ENCODE data around the gene ADARB2.

ADARB2 gene

GRCh38 chr10:1477578-1477977 lies 259.7 kb downstream of the ADARB2 start:
- Histone ChIP-seq H3K4me1 (peaks cover 63% of the 10 kb centered on the region), H3K9ac (no peak overlapping the region), H3K27me3 (no peaks in the 10 kb centered on the region), H3K9me3 (peaks cover 40% of the 10 kb centered on the region), H3K27ac (no peak overlapping the region), H3K36me3 (peaks cover 13% of the 10 kb centered on the region), H4K20me1 (no peaks in the 10 kb centered on the region; the same call in 1 of the 2 replicates), H3K4me3 (no peak overlapping the region), H3K4me2 (0 out of 2 replicates have a peak overlapping the region, but pooled peaks have one; percentile 8)
- no peak for TF ChIP-seq Cebpa-rat (IDR thresholded peaks at IDR 0.05)

- H3K9me3 ChIP-seq: peaks cover 40% of the 10 kb centered on the region
- peak overlapping the region; percentile 67 for H3K4me2 ChIP-seq
- no peak overlapping the region for H3K9ac ChIP-seq
- H3K4me3 ChIP-seq: no peak overlapping the region
- H3K27ac ChIP-seq: no peak overlapping the region
- H4K20me1 ChIP-seq: no peaks in the 10 kb centered on the region; the same call in 1 of the 2 replicates
- TF ChIP-seq Cebpa-rat (IDR thresholded peaks at IDR 0.05): no peak
- H3K36me3 ChIP-seq: peaks cover 13% of the 10 kb centered on the region
- peaks cover 51% of the 10 kb centered on the region for H3K4me1 ChIP-seq
- H3K27me3 ChIP-seq: no peaks in the 10 kb centered on the region
Measured at GRCh38 chr10:1476455-1476803, 260.9 kb downstream of the ADARB2 start.

- H3K9me3 ChIP-seq: peaks cover 38% of the 10 kb centered on the region
- TF ChIP-seq Cebpa-rat (IDR thresholded peaks at IDR 0.05): no peak
- peak overlapping the region; percentile 55; the same call in 1 of the 2 replicates for H3K27ac ChIP-seq
- no peaks in the 10 kb centered on the region for H3K27me3 ChIP-seq
- H3K9ac ChIP-seq: no peak overlapping the region
- H3K4me2 ChIP-seq: peak overlapping the region; percentile 67
- H3K36me3 ChIP-seq: peaks cover 13% of the 10 kb centered on the region
- peaks cover 46% of the 10 kb centered on the region for H3K4me1 ChIP-seq
- H3K4me3 ChIP-seq: no peak overlapping the region
- no peaks in the 10 kb centered on the region; the same call in 1 of the 2 replicates for H4K20me1 ChIP-seq
Measured at GRCh38 chr10:1475771-1476454, 261.4 kb downstream of the ADARB2 start.

- Histone ChIP-seq H3K4me1 (peaks cover 46% of the 10 kb centered on the region), H3K4me3 (no peak overlapping the region), H4K20me1 (no peaks in the 10 kb centered on the region; the same call in 1 of the 2 replicates), H3K9me3 (peaks cover 32% of the 10 kb centered on the region), H3K4me2 (peak overlapping the region; percentile 67), H3K27me3 (no peaks in the 10 kb centered on the region), H3K27ac (peak overlapping the region; percentile 22; the same call in 1 of the 2 replicates), H3K36me3 (peaks cover 13% of the 10 kb centered on the region), H3K9ac (0 out of 2 replicates have a peak overlapping the region, but pooled peaks have one; percentile 35)
- TF ChIP-seq Cebpa-rat (IDR thresholded peaks at IDR 0.05): no peak
Measured at GRCh38 chr10:1475098-1475591, 262.2 kb downstream of the ADARB2 start.

- no peak overlapping the region for H3K9ac ChIP-seq
- no peaks in the 10 kb centered on the region; the same call in 1 of the 2 replicates for H4K20me1 ChIP-seq
- H3K27ac ChIP-seq: peak overlapping the region; percentile 22; the same call in 1 of the 2 replicates
- H3K36me3 ChIP-seq: peaks cover 12% of the 10 kb centered on the region
- H3K4me3 ChIP-seq: no peak overlapping the region
- TF ChIP-seq Cebpa-rat (IDR thresholded peaks at IDR 0.05): no peak
- no peaks in the 10 kb centered on the region for H3K27me3 ChIP-seq
- H3K9me3 ChIP-seq: peaks cover 28% of the 10 kb centered on the region
- peaks cover 51% of the 10 kb centered on the region for H3K4me1 ChIP-seq
- H3K4me2 ChIP-seq: peak overlapping the region; percentile 67
Measured at GRCh38 chr10:1474376-1475097, 262.8 kb downstream of the ADARB2 start.

- Histone ChIP-seq H3K36me3 (peaks cover 6% of the 10 kb centered on the region; the same call in 1 of the 2 replicates), H3K27ac (no peak overlapping the region), H3K9ac (no peak overlapping the region), H3K4me1 (peaks cover 56% of the 10 kb centered on the region), H4K20me1 (no peaks in the 10 kb centered on the region; the same call in 1 of the 2 replicates), H3K27me3 (no peaks in the 10 kb centered on the region), H3K4me2 (no peak overlapping the region), H3K4me3 (no peak overlapping the region), H3K9me3 (peaks cover 22% of the 10 kb centered on the region)
- no peak for TF ChIP-seq Cebpa-rat (IDR thresholded peaks at IDR 0.05)
Measured at GRCh38 chr10:1473874-1474273, 263.5 kb downstream of the ADARB2 start.

- no peaks in the 10 kb centered on the region; the same call in 1 of the 2 replicates for H4K20me1 ChIP-seq
- H3K4me2 ChIP-seq: no peak overlapping the region
- peaks cover 7% of the 10 kb centered on the region for H3K9me3 ChIP-seq
- H3K4me3 ChIP-seq: no peak overlapping the region
- no peak overlapping the region for H3K9ac ChIP-seq
- H3K27me3 ChIP-seq: no peaks in the 10 kb centered on the region
- H3K27ac ChIP-seq: no peak overlapping the region
- no peak for TF ChIP-seq Cebpa-rat (IDR thresholded peaks at IDR 0.05)
- H3K4me1 ChIP-seq: peaks cover 64% of the 10 kb centered on the region
- no peaks in the 10 kb centered on the region for H3K36me3 ChIP-seq
Measured at GRCh38 chr10:1472178-1472958, 265.0 kb downstream of the ADARB2 start.

- Histone ChIP-seq H3K9me3 (no peaks in the 10 kb centered on the region), H3K4me2 (peak overlapping the region; percentile 18; the same call in 1 of the 2 replicates), H3K4me1 (peaks cover 68% of the 10 kb centered on the region), H3K27me3 (no peaks in the 10 kb centered on the region), H3K9ac (no peak overlapping the region), H3K27ac (no peak overlapping the region), H3K36me3 (no peaks in the 10 kb centered on the region), H4K20me1 (no peaks in the 10 kb centered on the region; the same call in 1 of the 2 replicates), H3K4me3 (no peak overlapping the region)
- no peak for TF ChIP-seq Cebpa-rat (IDR thresholded peaks at IDR 0.05)
Measured at GRCh38 chr10:1468811-1469210, 268.5 kb downstream of the ADARB2 start.

GRCh38 chr10:1467334-1468076 lies 269.8 kb downstream of the ADARB2 start:
- Histone ChIP-seq H3K27ac (peak overlapping the region; percentile 62; the same call in 1 of the 2 replicates), H3K4me2 (peak overlapping the region; percentile 81)
- no peak for TF ChIP-seq Cebpa-rat (IDR thresholded peaks at IDR 0.05)

More at GRCh38 chr10:1467334-1468076, 269.8 kb downstream of the ADARB2 start:
- Histone ChIP-seq H3K4me1 (peaks cover 74% of the 10 kb centered on the region), H3K36me3 (no peaks in the 10 kb centered on the region), H3K9ac (peak overlapping the region; percentile 17; the same call in 1 of the 2 replicates), H4K20me1 (no peaks in the 10 kb centered on the region), H3K9me3 (no peaks in the 10 kb centered on the region), H3K4me3 (no peak overlapping the region), H3K27me3 (no peaks in the 10 kb centered on the region)

All from BLaER1 (cell line).